OCI-LY7 (cell line): Measurements from ENCODE around the gene PITPNC1.

ENCODE experiments used
- EZH2phosphoT487 ChIP-seq: fragments of 200-600 bp; sonication (generic); IDR thresholded peaks from 2 replicates; pipeline ENCODE4 v1.6.1; 2018; ENCODE audit warnings: low read depth, borderline replicate concordance, mild to moderate bottlenecking, mixed run types, antibody characterized with exemption, low read length, moderate library complexity, mixed read lengths
- TF ChIP-seq, protein P1 (sequence below): fragments of 200-600 bp; sonication (generic); conservative IDR thresholded peaks from 2 replicates; pipeline ENCODE4 v1.5.1; 2014; ENCODE audit warnings: mild to moderate bottlenecking, antibody characterized with exemption, low read length, moderate library complexity, mixed read lengths

DNA sequence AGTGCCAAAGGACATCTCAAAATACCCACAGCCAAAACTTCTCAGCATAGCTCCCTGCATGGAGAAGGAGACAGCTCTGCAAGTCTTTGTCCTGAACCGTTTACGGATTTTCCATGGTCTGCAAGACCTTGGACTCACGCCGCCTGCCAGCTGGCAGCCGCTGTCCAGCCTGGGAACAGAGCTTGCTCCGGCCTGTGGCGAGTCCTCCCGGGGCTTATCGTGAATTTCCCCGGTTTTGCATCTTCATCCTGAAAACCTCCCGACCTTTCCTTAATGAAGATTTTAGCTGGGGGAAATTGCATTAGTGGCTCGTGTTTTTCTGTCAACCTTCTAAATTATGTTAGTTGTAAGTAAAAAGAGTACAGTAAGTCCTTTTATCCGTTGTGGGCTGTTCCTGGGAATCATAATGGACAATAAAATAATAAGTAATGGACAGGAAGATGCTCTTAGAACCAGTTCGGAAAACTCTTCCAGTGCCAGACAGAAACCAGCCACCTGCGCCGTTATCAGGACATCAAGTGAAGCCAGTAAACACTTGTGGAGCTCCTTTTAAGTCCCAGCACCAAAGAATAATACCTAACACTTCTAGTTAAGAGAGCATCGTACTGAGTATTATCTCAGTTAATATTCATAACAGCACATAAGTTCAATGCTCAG, 228.3 kb downstream of the PITPNC1 start:
- TF ChIP-seq, protein P1, sequence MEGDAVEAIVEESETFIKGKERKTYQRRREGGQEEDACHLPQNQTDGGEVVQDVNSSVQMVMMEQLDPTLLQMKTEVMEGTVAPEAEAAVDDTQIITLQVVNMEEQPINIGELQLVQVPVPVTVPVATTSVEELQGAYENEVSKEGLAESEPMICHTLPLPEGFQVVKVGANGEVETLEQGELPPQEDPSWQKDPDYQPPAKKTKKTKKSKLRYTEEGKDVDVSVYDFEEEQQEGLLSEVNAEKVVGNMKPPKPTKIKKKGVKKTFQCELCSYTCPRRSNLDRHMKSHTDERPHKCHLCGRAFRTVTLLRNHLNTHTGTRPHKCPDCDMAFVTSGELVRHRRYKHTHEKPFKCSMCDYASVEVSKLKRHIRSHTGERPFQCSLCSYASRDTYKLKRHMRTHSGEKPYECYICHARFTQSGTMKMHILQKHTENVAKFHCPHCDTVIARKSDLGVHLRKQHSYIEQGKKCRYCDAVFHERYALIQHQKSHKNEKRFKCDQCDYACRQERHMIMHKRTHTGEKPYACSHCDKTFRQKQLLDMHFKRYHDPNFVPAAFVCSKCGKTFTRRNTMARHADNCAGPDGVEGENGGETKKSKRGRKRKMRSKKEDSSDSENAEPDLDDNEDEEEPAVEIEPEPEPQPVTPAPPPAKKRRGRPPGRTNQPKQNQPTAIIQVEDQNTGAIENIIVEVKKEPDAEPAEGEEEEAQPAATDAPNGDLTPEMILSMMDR: no peak
- no peak for TF ChIP-seq EZH2phosphoT487
